ENCODE data around the gene CHST15.

The CHST15 gene

DNA sequence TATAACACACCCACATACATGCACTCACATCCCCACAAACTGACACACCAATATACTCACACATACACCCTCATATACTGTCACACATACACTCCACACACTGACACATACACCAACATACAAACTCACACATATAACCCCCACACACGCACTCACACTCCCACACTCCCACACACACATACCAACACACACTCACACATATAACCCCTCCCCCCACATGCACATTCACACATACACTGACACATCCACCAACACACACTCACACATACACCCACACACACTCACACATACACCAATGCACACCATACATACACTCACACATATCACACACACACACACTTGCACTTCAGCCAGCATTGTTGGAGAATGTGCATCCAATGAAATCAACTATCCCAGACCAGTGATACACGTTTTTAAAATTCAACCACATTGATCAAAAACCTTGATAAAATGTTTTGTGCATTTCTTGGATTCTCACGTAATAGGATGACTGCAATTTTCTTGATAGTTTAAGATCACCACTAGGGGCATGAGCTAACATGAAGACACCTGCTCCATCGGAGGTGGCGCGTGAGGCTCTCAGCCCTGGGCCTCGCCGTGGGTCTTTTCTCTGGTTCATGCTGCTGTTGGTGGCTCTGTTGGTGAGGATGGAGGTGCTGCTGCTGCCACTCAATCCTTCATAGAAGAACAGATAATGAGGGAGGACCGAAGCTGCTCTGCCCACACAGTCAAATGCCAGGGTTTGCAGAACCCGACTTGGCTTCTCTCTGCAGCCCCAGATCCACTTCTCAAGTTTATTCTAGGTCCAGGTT lies 32.1 kb upstream of the CHST15 start:
- no peak for DNase-seq
- H3K27me3 Mint-ChIP-seq (ENCODE audit: low read depth, poor library complexity) = no peaks in the 10 kb centered on the region
- no peak overlapping the region for H3K4me3 Mint-ChIP-seq
- no peak overlapping the region for H3K27ac Mint-ChIP-seq
- no peaks in the 10 kb centered on the region for H3K36me3 Mint-ChIP-seq (ENCODE audit: low read depth)
- no peaks in the 10 kb centered on the region for H3K9me3 Mint-ChIP-seq
- peaks cover 32% of the 10 kb centered on the region for H3K4me1 Mint-ChIP-seq
- TF ChIP-seq, protein P1, sequence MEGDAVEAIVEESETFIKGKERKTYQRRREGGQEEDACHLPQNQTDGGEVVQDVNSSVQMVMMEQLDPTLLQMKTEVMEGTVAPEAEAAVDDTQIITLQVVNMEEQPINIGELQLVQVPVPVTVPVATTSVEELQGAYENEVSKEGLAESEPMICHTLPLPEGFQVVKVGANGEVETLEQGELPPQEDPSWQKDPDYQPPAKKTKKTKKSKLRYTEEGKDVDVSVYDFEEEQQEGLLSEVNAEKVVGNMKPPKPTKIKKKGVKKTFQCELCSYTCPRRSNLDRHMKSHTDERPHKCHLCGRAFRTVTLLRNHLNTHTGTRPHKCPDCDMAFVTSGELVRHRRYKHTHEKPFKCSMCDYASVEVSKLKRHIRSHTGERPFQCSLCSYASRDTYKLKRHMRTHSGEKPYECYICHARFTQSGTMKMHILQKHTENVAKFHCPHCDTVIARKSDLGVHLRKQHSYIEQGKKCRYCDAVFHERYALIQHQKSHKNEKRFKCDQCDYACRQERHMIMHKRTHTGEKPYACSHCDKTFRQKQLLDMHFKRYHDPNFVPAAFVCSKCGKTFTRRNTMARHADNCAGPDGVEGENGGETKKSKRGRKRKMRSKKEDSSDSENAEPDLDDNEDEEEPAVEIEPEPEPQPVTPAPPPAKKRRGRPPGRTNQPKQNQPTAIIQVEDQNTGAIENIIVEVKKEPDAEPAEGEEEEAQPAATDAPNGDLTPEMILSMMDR (IDR thresholded peaks at IDR 0.05) = peak; percentile 26

DNA sequence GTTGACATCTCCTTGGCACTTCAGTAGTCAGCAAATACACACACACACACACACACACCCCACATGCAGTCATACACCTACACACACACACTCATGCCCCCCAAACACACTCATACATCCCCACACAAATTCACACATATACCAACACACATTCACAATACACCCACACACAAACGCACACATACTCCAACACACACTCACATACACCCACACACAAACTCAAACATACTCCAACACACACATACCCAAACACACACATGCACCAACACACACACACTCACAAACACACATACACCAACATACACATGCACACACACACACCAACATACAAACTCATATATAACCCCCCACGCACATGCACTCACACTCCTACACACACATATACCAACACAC lies 31.4 kb upstream of the CHST15 start:
- H3K27me3 Mint-ChIP-seq (ENCODE audit: low read depth, poor library complexity) = no peaks in the 10 kb centered on the region
- H3K36me3 Mint-ChIP-seq (ENCODE audit: low read depth) = no peaks in the 10 kb centered on the region
- H3K4me3 Mint-ChIP-seq = no peak overlapping the region
- TF ChIP-seq, protein P1 (IDR thresholded peaks at IDR 0.05) = no peak
- peaks cover 25% of the 10 kb centered on the region for H3K4me1 Mint-ChIP-seq
- H3K27ac Mint-ChIP-seq = no peak overlapping the region
- no peak for DNase-seq
- no peaks in the 10 kb centered on the region for H3K9me3 Mint-ChIP-seq

DNA sequence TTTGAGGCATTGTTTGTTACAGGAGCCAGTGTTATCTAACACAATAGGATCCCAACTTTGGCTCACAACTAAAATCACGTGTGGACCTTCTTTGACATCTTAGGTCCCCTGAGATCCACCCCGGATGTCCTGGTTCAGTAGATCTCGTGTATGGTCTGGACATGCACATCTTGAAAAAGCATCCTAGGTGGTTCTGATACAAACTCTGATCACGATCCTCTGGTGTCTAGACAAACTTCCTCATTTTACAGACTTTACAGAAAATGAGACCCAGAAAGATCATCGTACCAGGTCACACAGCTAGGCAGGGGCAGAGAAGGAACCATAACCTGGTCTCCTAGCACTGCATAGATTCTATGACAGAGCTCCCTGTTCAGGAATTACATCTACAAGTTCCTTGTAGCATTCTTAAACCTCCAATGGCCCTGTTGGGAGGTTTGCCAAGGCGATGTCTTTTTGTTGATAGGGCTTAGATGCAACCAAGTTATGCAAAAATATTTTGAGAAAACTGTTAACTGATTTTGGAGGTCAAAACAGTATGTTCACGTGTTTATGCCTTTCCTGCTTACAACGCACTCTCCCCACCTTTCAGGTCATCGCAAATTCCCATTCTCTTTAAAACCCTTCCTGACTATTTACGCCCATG lies 30.8 kb upstream of the CHST15 start:
- Mint-ChIP-seq H3K36me3 (ENCODE audit: low read depth) (no peaks in the 10 kb centered on the region), H3K27ac (no peak overlapping the region), H3K27me3 (ENCODE audit: low read depth, poor library complexity) (no peaks in the 10 kb centered on the region), H3K4me1 (peaks cover 21% of the 10 kb centered on the region), H3K4me3 (no peak overlapping the region), H3K9me3 (no peaks in the 10 kb centered on the region)
- TF ChIP-seq, protein P1 (IDR thresholded peaks at IDR 0.05) = no peak
- DNase-seq = no peak

DNA sequence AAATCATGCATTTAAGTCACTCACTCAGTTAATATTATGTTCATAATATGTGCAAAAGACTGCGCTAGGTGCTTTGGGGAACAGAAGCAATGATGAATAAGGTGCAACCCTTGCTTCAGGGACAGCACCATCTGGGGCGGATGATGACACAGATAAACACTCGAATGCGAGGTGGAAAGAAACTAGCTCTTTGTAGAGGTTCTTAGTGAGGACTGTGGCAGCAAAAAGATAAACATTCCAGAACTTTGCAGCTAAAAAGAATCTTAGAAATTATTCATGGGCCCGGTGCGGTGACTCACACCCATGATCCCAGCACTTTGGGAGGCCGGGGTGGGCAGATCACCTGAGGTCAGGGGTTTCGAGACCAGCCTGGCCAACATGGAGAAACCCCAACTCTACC lies 29.8 kb upstream of the CHST15 start:
- H3K4me1 Mint-ChIP-seq = peaks cover 21% of the 10 kb centered on the region
- no peak for DNase-seq
- no peak overlapping the region for H3K4me3 Mint-ChIP-seq
- no peak overlapping the region for H3K27ac Mint-ChIP-seq
- H3K9me3 Mint-ChIP-seq = no peaks in the 10 kb centered on the region
- TF ChIP-seq, protein P1 (IDR thresholded peaks at IDR 0.05) = no peak
- H3K27me3 Mint-ChIP-seq (ENCODE audit: low read depth, poor library complexity) = no peaks in the 10 kb centered on the region
- H3K36me3 Mint-ChIP-seq (ENCODE audit: low read depth) = no peaks in the 10 kb centered on the region

DNA sequence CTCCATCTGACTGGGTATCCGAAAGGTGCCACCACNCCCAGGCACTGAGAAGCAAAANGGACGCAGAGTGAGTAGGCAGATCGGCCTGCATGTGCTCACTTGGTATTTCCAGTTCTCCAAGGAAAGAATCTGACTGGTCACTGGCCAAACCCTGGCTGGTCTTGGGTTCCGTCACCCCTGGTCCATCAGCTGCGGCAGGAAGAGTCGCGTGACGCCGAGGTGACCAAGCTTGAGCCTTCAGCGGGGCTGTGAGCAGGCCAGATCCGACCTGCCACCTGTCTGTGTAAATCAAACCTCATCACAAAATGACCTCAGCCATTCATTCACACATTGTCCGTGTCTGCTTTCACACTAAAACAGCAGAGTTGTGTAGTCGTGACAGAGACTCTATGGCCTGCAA lies 28.8 kb upstream of the CHST15 start:
- Mint-ChIP-seq H3K27me3 (ENCODE audit: low read depth, poor library complexity) (no peaks in the 10 kb centered on the region), H3K9me3 (no peaks in the 10 kb centered on the region), H3K27ac (no peak overlapping the region), H3K36me3 (ENCODE audit: low read depth) (no peaks in the 10 kb centered on the region), H3K4me1 (peaks cover 20% of the 10 kb centered on the region), H3K4me3 (no peak overlapping the region)
- TF ChIP-seq, protein P1 (IDR thresholded peaks at IDR 0.05) = no peak
- no peak for DNase-seq

Measured in nephron progenitor cell (in vitro differentiated cells).